ENCODE data around the gene ANK3.

The ANK3 gene

DNA sequence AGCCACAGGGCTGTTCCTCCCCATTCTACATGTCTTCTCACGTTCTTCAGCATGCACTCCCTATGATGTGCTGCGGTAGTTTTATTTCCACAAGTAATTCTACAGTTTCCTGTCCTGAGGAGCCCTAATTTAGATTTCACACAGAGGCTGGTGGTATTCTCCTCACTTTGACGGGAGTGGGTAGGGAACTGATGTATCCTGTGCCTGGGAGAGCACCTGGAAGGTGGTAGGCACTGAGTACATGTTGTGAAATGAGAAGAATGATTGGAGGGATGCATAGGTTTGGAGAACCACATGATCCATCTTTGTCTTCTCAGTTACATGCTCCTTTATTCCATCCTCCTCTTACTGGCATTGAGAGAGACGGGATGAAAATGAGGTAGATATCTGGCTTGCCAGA lies 365.2 kb downstream of the ANK3 start:
- TF ChIP-seq, protein P1, sequence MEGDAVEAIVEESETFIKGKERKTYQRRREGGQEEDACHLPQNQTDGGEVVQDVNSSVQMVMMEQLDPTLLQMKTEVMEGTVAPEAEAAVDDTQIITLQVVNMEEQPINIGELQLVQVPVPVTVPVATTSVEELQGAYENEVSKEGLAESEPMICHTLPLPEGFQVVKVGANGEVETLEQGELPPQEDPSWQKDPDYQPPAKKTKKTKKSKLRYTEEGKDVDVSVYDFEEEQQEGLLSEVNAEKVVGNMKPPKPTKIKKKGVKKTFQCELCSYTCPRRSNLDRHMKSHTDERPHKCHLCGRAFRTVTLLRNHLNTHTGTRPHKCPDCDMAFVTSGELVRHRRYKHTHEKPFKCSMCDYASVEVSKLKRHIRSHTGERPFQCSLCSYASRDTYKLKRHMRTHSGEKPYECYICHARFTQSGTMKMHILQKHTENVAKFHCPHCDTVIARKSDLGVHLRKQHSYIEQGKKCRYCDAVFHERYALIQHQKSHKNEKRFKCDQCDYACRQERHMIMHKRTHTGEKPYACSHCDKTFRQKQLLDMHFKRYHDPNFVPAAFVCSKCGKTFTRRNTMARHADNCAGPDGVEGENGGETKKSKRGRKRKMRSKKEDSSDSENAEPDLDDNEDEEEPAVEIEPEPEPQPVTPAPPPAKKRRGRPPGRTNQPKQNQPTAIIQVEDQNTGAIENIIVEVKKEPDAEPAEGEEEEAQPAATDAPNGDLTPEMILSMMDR (IDR thresholded peaks at IDR 0.05; ENCODE audit: borderline replicate concordance, insufficient read depth, low read depth, low read length): no peak
- no peak overlapping the region for H3K4me3 ChIP-seq (ENCODE audit: low read depth, low read length)

DNA sequence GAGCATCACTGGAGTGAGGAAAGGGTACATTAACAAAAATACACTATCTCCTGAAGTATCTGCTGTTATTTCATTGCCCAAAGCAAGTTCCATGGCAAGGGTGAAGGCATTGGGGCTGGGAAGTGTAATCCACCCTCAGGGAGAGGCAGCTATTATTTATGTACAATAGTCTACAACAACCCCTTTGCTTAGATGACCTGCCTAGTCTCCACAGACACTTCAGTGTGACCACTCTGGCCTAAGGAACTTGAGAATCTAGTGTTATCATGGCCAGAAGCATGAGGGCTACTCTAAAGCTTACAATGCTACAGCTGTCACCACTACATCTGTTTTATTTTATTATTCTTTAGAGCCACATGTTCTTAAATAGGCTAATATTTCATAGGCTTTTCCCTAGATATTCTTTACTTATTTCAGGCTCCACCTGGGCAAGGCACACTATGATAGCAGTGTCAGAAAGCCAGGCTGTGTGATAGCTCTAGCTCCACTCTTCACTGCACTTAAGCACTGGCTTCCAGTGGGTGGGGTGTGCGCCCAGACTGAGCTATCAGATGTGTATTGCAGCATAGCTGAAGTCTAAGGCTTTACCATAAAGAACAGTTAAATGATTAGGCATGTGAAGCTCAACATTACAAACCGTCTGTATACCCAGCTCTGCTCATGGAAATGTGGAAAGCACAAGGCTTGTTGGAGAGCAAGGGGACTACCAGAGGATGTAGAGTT lies 366.4 kb downstream of the ANK3 start:
- no peak overlapping the region for H3K4me3 ChIP-seq (ENCODE audit: low read depth, low read length)
- TF ChIP-seq, protein P1 (IDR thresholded peaks at IDR 0.05; ENCODE audit: borderline replicate concordance, insufficient read depth, low read depth, low read length): no peak

DNA sequence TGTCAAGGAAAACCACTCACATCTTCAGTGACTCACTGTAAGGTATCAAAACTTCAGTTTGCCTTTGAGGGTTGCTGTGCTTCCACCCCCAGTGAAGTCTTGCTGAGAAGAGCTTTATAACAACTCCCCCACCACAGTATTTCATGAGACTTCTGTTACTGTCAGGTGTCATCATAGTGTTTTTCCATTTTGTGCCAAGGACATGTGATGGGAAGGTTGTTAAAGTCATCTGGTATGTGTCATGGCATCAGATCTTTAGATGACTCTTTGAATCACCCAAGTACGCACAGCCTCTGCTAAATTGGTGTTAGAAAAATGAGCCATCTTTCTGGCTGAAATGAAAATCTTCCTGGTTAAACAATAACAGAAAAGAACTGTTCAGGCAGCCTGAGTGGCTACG lies 368.3 kb downstream of the ANK3 start:
- TF ChIP-seq, protein P1 (IDR thresholded peaks at IDR 0.05; ENCODE audit: borderline replicate concordance, insufficient read depth, low read depth, low read length): no peak
- no peak overlapping the region for H3K4me3 ChIP-seq (ENCODE audit: low read depth, low read length)

DNA sequence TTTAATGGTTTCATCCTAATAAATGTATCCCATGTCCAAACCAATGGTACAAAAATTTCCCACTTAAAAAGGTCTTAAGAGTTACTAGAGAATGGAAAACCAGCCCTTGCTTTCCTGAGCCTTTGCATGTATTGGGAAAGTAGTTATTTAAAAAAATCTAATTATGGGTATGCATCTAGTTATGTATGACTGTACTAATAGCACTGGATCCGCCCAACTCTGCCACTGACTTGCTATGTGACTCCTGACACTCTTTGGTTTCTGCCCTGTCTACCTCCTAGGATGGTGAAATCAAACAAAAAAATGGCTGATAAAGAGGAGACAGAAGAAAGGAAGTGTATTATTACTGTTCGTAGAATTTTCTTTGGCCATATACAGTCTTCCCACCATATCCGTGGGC lies 372.9 kb downstream of the ANK3 start:
- H3K4me3 ChIP-seq (ENCODE audit: low read depth, low read length): no peak overlapping the region
- TF ChIP-seq, protein P1 (IDR thresholded peaks at IDR 0.05; ENCODE audit: borderline replicate concordance, insufficient read depth, low read depth, low read length): no peak

DNA sequence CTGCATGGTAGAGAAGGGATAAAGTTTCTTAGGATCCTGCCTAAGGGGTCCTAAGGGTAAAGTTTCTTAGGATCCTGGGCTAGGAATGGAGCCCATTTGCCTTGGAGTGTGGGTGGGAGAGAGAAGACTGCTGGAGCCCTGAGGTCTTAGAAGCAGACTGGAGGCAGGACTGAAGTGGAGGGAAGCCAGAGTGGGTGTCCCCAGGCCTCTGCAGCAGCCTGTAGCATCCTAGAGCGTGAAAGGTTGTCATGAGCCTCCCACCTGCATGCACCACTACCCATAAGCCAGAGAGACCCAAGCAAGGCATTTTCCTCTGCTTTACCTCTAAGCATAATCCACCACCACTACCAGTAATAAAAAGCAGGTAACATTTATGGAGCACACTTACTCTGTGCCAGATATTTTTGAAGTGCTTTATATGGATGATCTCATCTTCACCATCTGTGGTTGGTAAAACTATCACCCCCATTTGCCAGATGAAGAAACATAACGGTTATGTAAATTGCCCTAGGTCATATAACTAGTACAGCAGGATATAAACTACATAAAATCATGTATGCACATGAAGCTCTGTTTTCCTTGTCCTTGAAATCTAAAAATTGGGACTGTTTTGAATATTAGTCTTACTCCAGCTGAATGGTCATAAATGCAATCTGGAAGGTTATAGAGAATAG lies 379.8 kb downstream of the ANK3 start:
- H3K4me3 ChIP-seq (ENCODE audit: low read depth, low read length): no peak overlapping the region
- TF ChIP-seq, protein P1 (IDR thresholded peaks at IDR 0.05; ENCODE audit: borderline replicate concordance, insufficient read depth, low read depth, low read length): no peak

DNA sequence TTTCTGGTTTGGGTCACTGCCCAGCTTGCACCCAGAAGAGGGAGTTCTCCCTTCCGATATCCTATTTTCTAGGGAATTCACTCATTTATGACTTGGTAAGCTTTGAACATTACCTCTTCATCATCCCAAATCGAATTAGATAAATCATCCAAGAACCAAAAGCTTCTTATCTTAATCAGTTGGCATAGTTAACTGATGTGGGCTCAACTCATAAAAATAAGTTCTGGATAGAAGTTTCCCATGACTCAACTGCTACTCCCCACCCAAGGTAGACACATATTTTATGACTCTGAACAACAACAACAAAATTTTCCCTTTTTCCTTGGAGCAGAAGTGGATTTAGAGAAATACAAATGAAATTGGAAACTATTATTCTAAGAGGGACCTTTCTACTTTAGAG lies 380.4 kb downstream of the ANK3 start:
- TF ChIP-seq, protein P1 (IDR thresholded peaks at IDR 0.05; ENCODE audit: borderline replicate concordance, insufficient read depth, low read depth, low read length): no peak
- no peak overlapping the region for H3K4me3 ChIP-seq (ENCODE audit: low read depth, low read length)

DNA sequence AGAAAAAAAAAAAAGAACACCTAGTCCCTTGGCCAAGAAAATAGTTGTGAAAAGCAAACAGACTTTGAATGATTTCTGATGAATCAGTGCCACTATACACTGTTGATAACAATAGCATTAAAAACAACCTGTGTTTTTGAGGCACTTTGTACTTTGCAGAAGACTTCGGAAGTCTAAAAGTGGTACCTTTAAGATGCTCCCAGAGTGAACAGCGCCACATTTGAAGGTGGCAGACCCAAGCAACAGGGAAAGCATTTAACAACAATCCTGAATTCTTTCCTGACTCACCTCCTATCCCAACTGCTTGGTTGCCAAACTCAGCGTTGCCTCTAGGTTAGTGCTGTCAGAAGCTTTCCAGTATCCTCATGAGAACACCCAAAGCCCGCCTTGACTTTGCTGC lies 380.9 kb downstream of the ANK3 start:
- TF ChIP-seq, protein P1 (IDR thresholded peaks at IDR 0.05; ENCODE audit: borderline replicate concordance, insufficient read depth, low read depth, low read length): no peak
- no peak overlapping the region for H3K4me3 ChIP-seq (ENCODE audit: low read depth, low read length)

Measured in GM12875 (cell line).